ENCODE results near the gene AXDND1.

- TF ChIP-seq CTCF (IDR thresholded peaks at IDR 0.05; ENCODE audit: low read length) (no peak), EZH2 (optimal IDR thresholded peaks at IDR 0.05; ENCODE audit: low read depth, low read length) (no peak), EZH2phosphoT487 (IDR thresholded peaks at IDR 0.05; ENCODE audit: low read length) (no peak)
Measured at GRCh38 chr1:179583771-179584320, 218.1 kb downstream of the AXDND1 start.

Measured in MM.1S (cell line).